ENCODE data around the gene UNG.

The UNG gene

GRCh38 chr12:109120557-109120956 is 23.2 kb downstream of the UNG start:
- H4K12ac ChIP-seq (ENCODE audit: low read depth, low read length): no peak overlapping the region
- no peak overlapping the region for H3K9ac ChIP-seq (ENCODE audit: low read length)
- no peaks in the 10 kb centered on the region for H3K79me2 ChIP-seq (ENCODE audit: control insufficient read depth, insufficient read depth, low read length, poor library complexity)
- H3K27me3 ChIP-seq (ENCODE audit: insufficient read depth, low read length): no peaks in the 10 kb centered on the region
- H2BK12ac ChIP-seq (ENCODE audit: low read length): no peak overlapping the region
- peaks cover 7 to 10% of the 10 kb centered on the region in 2 experiments for H3K4me1 ChIP-seq (ENCODE audit: control insufficient read depth in 1 of 2, insufficient read depth in 2 of 2, low read length in 2 of 2)
- H2BK5ac ChIP-seq (ENCODE audit: low read depth, low read length, poor library complexity): no peak overlapping the region
- H3K9me3 ChIP-seq (ENCODE audit: insufficient read depth, low read depth, low read length): no peaks in the 10 kb centered on the region
- H3K14ac ChIP-seq (ENCODE audit: low read length): no peak overlapping the region
- no peak overlapping the region for H3K4me3 ChIP-seq (ENCODE audit: low read depth, low read length)
- no peak overlapping the region for H4K91ac ChIP-seq (ENCODE audit: low read depth, low read length)
- no peak overlapping the region for H2AK5ac ChIP-seq (ENCODE audit: low read length)
- DNase-seq: no peak
- no peak overlapping the region for H3K4ac ChIP-seq (ENCODE audit: low read depth, low read length)
- H3K36me3 ChIP-seq (ENCODE audit: control insufficient read depth in 1 of 2, insufficient read depth in 2 of 2, low read length in 2 of 2): no peaks in the 10 kb centered on the region
- H2BK120ac ChIP-seq (ENCODE audit: insufficient read depth, low read length, poor library complexity): no peak overlapping the region
- H3K23ac ChIP-seq (ENCODE audit: low read length): no peak overlapping the region
- H3K79me1 ChIP-seq (ENCODE audit: low read length): no peaks in the 10 kb centered on the region
- no peak overlapping the region for H4K8ac ChIP-seq (ENCODE audit: low read depth, low read length)
- H2AFZ ChIP-seq (ENCODE audit: insufficient read depth, low read length, poor library complexity): no peak overlapping the region
- no peak overlapping the region for H3K18ac ChIP-seq (ENCODE audit: low read length)
- no peak overlapping the region for H3K4me2 ChIP-seq (ENCODE audit: low read length)
- no CpG with 5 or more reads among the region's 4 CpGs for WGBS (ENCODE audit: extremely low coverage, insufficient coverage, insufficient read length)
- H3K27ac ChIP-seq (ENCODE audit: low read depth, low read length): no peak overlapping the region

- no peak overlapping the region for H4K12ac ChIP-seq (ENCODE audit: low read depth, low read length)
- no peak overlapping the region for H2BK120ac ChIP-seq (ENCODE audit: insufficient read depth, low read length, poor library complexity)
- DNase-seq: no peak
- H3K4ac ChIP-seq (ENCODE audit: low read depth, low read length): no peak overlapping the region
- H3K23ac ChIP-seq (ENCODE audit: low read length): no peak overlapping the region
- H3K27me3 ChIP-seq (ENCODE audit: insufficient read depth, low read length): no peaks in the 10 kb centered on the region
- H3K18ac ChIP-seq (ENCODE audit: low read length): no peak overlapping the region
- H3K9me3 ChIP-seq (ENCODE audit: insufficient read depth, low read depth, low read length): no peaks in the 10 kb centered on the region
- no peak overlapping the region for H3K27ac ChIP-seq (ENCODE audit: low read depth, low read length)
- no peak overlapping the region for H2BK5ac ChIP-seq (ENCODE audit: low read depth, low read length, poor library complexity)
- H3K4me3 ChIP-seq (ENCODE audit: low read depth, low read length): no peak overlapping the region
- no peaks in the 10 kb centered on the region for H3K79me2 ChIP-seq (ENCODE audit: control insufficient read depth, insufficient read depth, low read length, poor library complexity)
- no CpG with 5 or more reads among the region's 3 CpGs for WGBS (ENCODE audit: extremely low coverage, insufficient coverage, insufficient read length)
- no peak overlapping the region for H3K14ac ChIP-seq (ENCODE audit: low read length)
- H3K4me1 ChIP-seq (ENCODE audit: control insufficient read depth in 1 of 2, insufficient read depth in 2 of 2, low read length in 2 of 2): peaks cover 0 to under 1% of the 10 kb centered on the region in 2 experiments
- H3K9ac ChIP-seq (ENCODE audit: low read length): no peak overlapping the region
- no peaks in the 10 kb centered on the region for H3K36me3 ChIP-seq (ENCODE audit: control insufficient read depth in 1 of 2, insufficient read depth in 2 of 2, low read length in 2 of 2)
- H2BK12ac ChIP-seq (ENCODE audit: low read length): no peak overlapping the region
- no peak overlapping the region for H2AFZ ChIP-seq (ENCODE audit: insufficient read depth, low read length, poor library complexity)
- H2AK5ac ChIP-seq (ENCODE audit: low read length): no peak overlapping the region
- no peaks in the 10 kb centered on the region for H3K79me1 ChIP-seq (ENCODE audit: low read length)
- no peak overlapping the region for H3K4me2 ChIP-seq (ENCODE audit: low read length)
- no peak overlapping the region for H4K8ac ChIP-seq (ENCODE audit: low read depth, low read length)
- H4K91ac ChIP-seq (ENCODE audit: low read depth, low read length): no peak overlapping the region
Observed at GRCh38 chr12:109121346-109121880, 24.0 kb downstream of the UNG start.

- no CpG with 5 or more reads among the region's 12 CpGs for WGBS (ENCODE audit: extremely low coverage, insufficient coverage, insufficient read length)
- no peaks in the 10 kb centered on the region for H3K36me3 ChIP-seq (ENCODE audit: control insufficient read depth in 1 of 2, insufficient read depth in 2 of 2, low read length in 2 of 2)
- no peak overlapping the region for H3K4me2 ChIP-seq (ENCODE audit: low read length)
- no peak overlapping the region for H3K4me3 ChIP-seq (ENCODE audit: low read depth, low read length)
- H3K14ac ChIP-seq (ENCODE audit: low read length): no peak overlapping the region
- no peak overlapping the region for H3K23ac ChIP-seq (ENCODE audit: low read length)
- no peaks in the 10 kb centered on the region for H3K4me1 ChIP-seq (ENCODE audit: control insufficient read depth in 1 of 2, insufficient read depth in 2 of 2, low read length in 2 of 2)
- no peak for DNase-seq
- H3K4ac ChIP-seq (ENCODE audit: low read depth, low read length): no peak overlapping the region
- H2BK5ac ChIP-seq (ENCODE audit: low read depth, low read length, poor library complexity): no peak overlapping the region
- no peaks in the 10 kb centered on the region for H3K9me3 ChIP-seq (ENCODE audit: insufficient read depth, low read depth, low read length)
- H3K27ac ChIP-seq (ENCODE audit: low read depth, low read length): no peak overlapping the region
- H4K12ac ChIP-seq (ENCODE audit: low read depth, low read length): no peak overlapping the region
- no peak overlapping the region for H3K9ac ChIP-seq (ENCODE audit: low read length)
- no peak overlapping the region for H2BK12ac ChIP-seq (ENCODE audit: low read length)
- H3K79me1 ChIP-seq (ENCODE audit: low read length): no peaks in the 10 kb centered on the region
- H2AFZ ChIP-seq (ENCODE audit: insufficient read depth, low read length, poor library complexity): no peak overlapping the region
- no peaks in the 10 kb centered on the region for H3K79me2 ChIP-seq (ENCODE audit: control insufficient read depth, insufficient read depth, low read length, poor library complexity)
- H4K8ac ChIP-seq (ENCODE audit: low read depth, low read length): no peak overlapping the region
- no peak overlapping the region for H2AK5ac ChIP-seq (ENCODE audit: low read length)
- H2BK120ac ChIP-seq (ENCODE audit: insufficient read depth, low read length, poor library complexity): no peak overlapping the region
- H3K27me3 ChIP-seq (ENCODE audit: insufficient read depth, low read length): no peaks in the 10 kb centered on the region
- no peak overlapping the region for H4K91ac ChIP-seq (ENCODE audit: low read depth, low read length)
- H3K18ac ChIP-seq (ENCODE audit: low read length): no peak overlapping the region
Observed at GRCh38 chr12:109124878-109125648, 27.7 kb downstream of the UNG start.

- Histone ChIP-seq H3K79me1 (ENCODE audit: low read length) (no peaks in the 10 kb centered on the region), H3K4ac (ENCODE audit: low read depth, low read length) (no peak overlapping the region), H2BK5ac (ENCODE audit: low read depth, low read length, poor library complexity) (no peak overlapping the region), H3K9ac (ENCODE audit: low read length) (no peak overlapping the region), H3K14ac (ENCODE audit: low read length) (no peak overlapping the region), H3K27ac (ENCODE audit: low read depth, low read length) (no peak overlapping the region), H2AFZ (ENCODE audit: insufficient read depth, low read length, poor library complexity) (no peak overlapping the region), H3K27me3 (ENCODE audit: insufficient read depth, low read length) (no peaks in the 10 kb centered on the region), H2BK12ac (ENCODE audit: low read length) (no peak overlapping the region), H3K23ac (ENCODE audit: low read length) (no peak overlapping the region), H3K4me1 (ENCODE audit: control insufficient read depth in 1 of 2, insufficient read depth in 2 of 2, low read length in 2 of 2) (no peaks in the 10 kb centered on the region), H3K18ac (ENCODE audit: low read length) (no peak overlapping the region), H2AK5ac (ENCODE audit: low read length) (no peak overlapping the region), H3K4me2 (ENCODE audit: low read length) (no peak overlapping the region), H4K8ac (ENCODE audit: low read depth, low read length) (no peak overlapping the region), H3K79me2 (ENCODE audit: control insufficient read depth, insufficient read depth, low read length, poor library complexity) (no peaks in the 10 kb centered on the region), H3K9me3 (ENCODE audit: insufficient read depth, low read depth, low read length) (no peaks in the 10 kb centered on the region), H2BK120ac (ENCODE audit: insufficient read depth, low read length, poor library complexity) (no peak overlapping the region), H4K91ac (ENCODE audit: low read depth, low read length) (no peak overlapping the region), H3K4me3 (ENCODE audit: low read depth, low read length) (no peak overlapping the region), H4K12ac (ENCODE audit: low read depth, low read length) (no peak overlapping the region), H3K36me3 (ENCODE audit: control insufficient read depth in 1 of 2, insufficient read depth in 2 of 2, low read length in 2 of 2) (no peaks in the 10 kb centered on the region)
- WGBS (ENCODE audit: extremely low coverage, insufficient coverage, insufficient read length): no CpG with 5 or more reads among the region's 7 CpGs
- no peak for DNase-seq
Observed at GRCh38 chr12:109125791-109126190, 28.4 kb downstream of the UNG start.
